GM12865 (cell line): ENCODE measurements around the gene ZBTB16.
A peak's percentile ranks its signal among the peaks of the same experiment; 100 is the strongest.

Experiments
- DNase-seq: peaks from one replicate; pipeline ENCODE4 v3.0.0; 2010; ENCODE audit warnings: low read depth
- H3K4me3 ChIP-seq: 2 replicates; pipeline ENCODE4 v1.5.1; 2011; ENCODE audit warnings: mild to moderate bottlenecking, low read depth, low read length, control low read depth
- CTCF ChIP-seq: IDR thresholded peaks from 2 replicates; pipeline ENCODE4 v1.5.1; 2011; ENCODE audit warnings: low read length, control low read depth, low read depth, inconsistent platforms; ENCODE audit not compliant: insufficient read depth; ENCODE audit errors: missing control alignments

ZBTB16 gene

GRCh38 chr11:114181752-114182151, 122.2 kb downstream of the ZBTB16 start:
- no peak overlapping the region for H3K4me3 ChIP-seq
- DNase-seq = no peak
- no peak for TF ChIP-seq CTCF

DNA sequence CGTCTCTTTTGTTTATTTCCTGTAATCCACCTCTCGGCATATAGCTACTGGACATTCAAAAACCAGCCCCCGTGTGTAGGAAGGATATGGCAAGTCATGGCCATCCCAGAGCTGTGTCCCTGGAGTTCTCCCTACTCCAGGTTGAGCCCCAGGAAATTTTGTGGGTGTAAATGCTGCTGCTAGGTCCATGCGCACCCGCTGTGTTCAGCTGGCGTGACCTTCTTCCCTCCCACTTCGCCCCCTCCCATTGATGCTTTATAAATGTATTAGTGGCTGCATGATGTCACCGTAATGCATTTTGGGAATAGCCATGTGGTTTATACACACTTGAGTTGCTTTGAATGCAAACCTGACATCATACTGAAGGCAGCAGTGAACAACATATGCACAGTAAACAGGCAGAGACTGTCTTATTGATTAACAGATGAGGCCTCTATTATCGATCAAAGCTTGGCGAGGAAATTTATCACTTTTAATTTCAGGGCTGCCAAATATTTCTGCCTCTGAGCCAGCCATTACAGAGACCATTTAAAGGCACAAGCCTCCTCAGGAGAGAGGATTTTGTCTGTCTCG, 123.0 kb downstream of the ZBTB16 start:
- no peak for TF ChIP-seq CTCF
- H3K4me3 ChIP-seq = no peak overlapping the region

DNA sequence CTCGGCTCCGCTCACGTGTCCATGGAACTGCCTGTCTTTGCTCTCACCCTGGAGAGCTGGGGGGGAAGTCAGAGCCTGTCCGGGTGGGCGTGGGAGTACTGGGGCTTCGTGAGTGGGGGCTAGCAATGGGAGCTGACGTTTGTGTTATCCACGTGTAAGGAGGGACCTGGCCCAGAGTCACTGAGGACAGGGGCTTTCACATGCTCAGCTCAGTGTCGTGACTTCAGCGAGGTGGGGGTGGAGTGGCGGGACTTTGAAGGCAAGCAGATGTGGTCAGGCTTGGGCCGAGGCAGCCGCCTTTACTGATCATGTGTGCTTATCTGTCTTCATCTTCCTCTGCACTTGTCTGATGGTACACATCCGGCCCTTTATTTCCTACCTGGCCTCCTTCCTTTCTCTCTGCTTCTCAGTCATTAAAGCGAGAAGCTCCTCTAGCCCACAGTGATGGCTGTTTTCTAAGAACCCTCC, 123.6 kb downstream of the ZBTB16 start:
- TF ChIP-seq CTCF = no peak
- H3K4me3 ChIP-seq = no peak overlapping the region
- DNase-seq = no peak

More for the DNA sequence above, 123.0 kb downstream of the ZBTB16 start:
- DNase-seq = no peak

DNA sequence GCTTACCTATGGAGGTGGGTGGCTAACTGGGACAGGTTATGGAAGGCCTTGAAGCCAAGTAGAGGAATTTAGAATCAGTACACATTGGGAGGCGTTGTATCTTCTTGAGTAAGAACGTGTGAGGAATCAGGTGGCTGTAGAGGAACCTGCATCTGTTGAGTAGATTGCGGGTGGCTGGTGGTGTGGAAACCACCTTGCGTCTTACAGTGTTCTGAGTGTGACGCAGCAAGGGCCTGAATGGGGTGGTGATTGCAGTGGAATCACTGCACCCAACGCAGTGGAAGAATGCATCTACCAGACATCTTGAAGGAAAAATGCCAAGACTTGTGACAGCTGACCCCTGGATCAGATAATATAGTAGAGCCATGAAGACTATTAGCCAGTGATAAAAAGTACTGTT, 125.9 kb downstream of the ZBTB16 start:
- H3K4me3 ChIP-seq = no peak overlapping the region
- DNase-seq = no peak
- TF ChIP-seq CTCF = no peak

- TF ChIP-seq CTCF = no peak
- peak; percentile 15 for DNase-seq
- H3K4me3 ChIP-seq = no peak overlapping the region
Measured at GRCh38 chr11:114187173-114187572, 127.7 kb downstream of the ZBTB16 start.

DNA sequence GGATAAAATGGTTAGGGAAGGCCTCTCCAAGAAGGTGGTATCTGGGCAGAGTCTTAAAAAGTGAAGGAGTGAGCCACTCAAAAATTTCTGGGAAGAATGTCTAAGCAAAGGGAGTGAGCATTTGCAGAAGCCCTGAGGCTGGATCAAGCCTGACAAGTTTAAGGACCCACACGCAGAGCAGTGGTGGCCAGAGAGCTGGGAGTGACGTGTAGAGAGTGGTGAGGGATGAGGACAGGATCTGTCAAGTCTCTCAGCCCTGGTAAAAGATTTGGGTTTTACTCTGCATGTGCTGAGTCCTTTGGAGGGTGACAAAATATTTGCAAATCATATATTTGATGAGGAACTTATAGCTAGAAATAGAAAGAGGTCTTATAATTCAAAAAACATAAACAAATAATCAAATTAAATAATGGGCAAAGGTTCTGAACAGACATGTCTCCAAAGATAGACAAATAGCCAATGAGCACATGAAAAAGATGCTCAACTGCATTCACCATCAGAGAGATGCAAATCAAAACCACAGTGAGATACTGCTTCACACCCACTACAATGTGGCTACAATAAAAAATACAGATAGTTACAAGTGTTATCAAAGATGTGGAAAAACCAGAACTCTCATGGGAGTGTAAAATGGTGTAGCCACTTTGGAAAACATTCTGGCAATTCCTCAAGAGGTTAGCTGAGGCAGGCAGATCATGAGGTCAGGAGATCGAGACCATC, 129.5 kb downstream of the ZBTB16 start:
- no peak overlapping the region for H3K4me3 ChIP-seq
- TF ChIP-seq CTCF = no peak
- no peak for DNase-seq
